ENCODE results near the gene SEMA6D.
"Not testable (repeated sequence)": the region's sequence is repeated elsewhere in the genome, so short reads cannot be mapped to it uniquely, and the experiment has no call there.

SEMA6D gene

GRCh38 chr15:47719730-47720129, 2.4 kb downstream of the SEMA6D start:
- no peak for DNase-seq

- DNase-seq = no peak
Measured at GRCh38 chr15:47720555-47720954, 3.2 kb downstream of the SEMA6D start.

GRCh38 chr15:47721676-47722075, 4.4 kb downstream of the SEMA6D start:
- DNase-seq = no peak

- DNase-seq = no peak
Measured at GRCh38 chr15:47724346-47724745, 7.0 kb downstream of the SEMA6D start.

- DNase-seq = no peak
Measured at GRCh38 chr15:47725051-47725450, 7.7 kb downstream of the SEMA6D start.

- DNase-seq = no peak
Measured at GRCh38 chr15:47725906-47726305, 8.6 kb downstream of the SEMA6D start.

- no peak for DNase-seq
Measured at GRCh38 chr15:47726399-47726823, 9.1 kb downstream of the SEMA6D start.

- DNase-seq = no peak
Measured at GRCh38 chr15:47727137-47727536, 9.8 kb downstream of the SEMA6D start.

- no peak for DNase-seq
Measured at GRCh38 chr15:47727676-47728075, 10.4 kb downstream of the SEMA6D start.

GRCh38 chr15:47728426-47728825, 11.1 kb downstream of the SEMA6D start:
- DNase-seq = no peak

- DNase-seq = no peak
Measured at GRCh38 chr15:47728886-47729285, 11.6 kb downstream of the SEMA6D start.

- DNase-seq = no peak
Measured at GRCh38 chr15:47731230-47731629, 13.9 kb downstream of the SEMA6D start.

GRCh38 chr15:47732248-47732647, 14.9 kb downstream of the SEMA6D start:
- no peak for DNase-seq

GRCh38 chr15:47733085-47733484, 15.8 kb downstream of the SEMA6D start:
- no peak for DNase-seq

- no peak for DNase-seq
Measured at GRCh38 chr15:47736143-47736786, 19.0 kb downstream of the SEMA6D start.

GRCh38 chr15:47737477-47737876, 20.2 kb downstream of the SEMA6D start:
- DNase-seq = no peak

- DNase-seq = not testable (repeated sequence)
Measured at GRCh38 chr15:47738144-47738825, 21.0 kb downstream of the SEMA6D start.

- no peak for DNase-seq
Measured at GRCh38 chr15:47741082-47741481, 23.8 kb downstream of the SEMA6D start.

GRCh38 chr15:47741907-47742306, 24.6 kb downstream of the SEMA6D start:
- no peak for DNase-seq

- DNase-seq = no peak
Measured at GRCh38 chr15:47742334-47742733, 25.0 kb downstream of the SEMA6D start.

GRCh38 chr15:47742742-47743141, 25.4 kb downstream of the SEMA6D start:
- DNase-seq = no peak

GRCh38 chr15:47743385-47743784, 26.1 kb downstream of the SEMA6D start:
- DNase-seq = no peak

GRCh38 chr15:47743886-47744285, 26.6 kb downstream of the SEMA6D start:
- no peak for DNase-seq

- DNase-seq = no peak
Measured at GRCh38 chr15:47744496-47744895, 27.2 kb downstream of the SEMA6D start.

- no peak for DNase-seq
Measured at GRCh38 chr15:47744973-47745372, 27.7 kb downstream of the SEMA6D start.
